HepG2 (cell line): ENCODE results near the gene DNAJB11. TPM values are rescaled to one million over a fixed set of nuclear protein-coding genes. Genes with fewer than 3 reads are reported as not detected.
A peak's percentile ranks its signal among the peaks of the same experiment; 100 is the strongest.

Experiments
- FOSL2 ChIP-seq: sonication (generic); formaldehyde crosslinking; IDR thresholded peaks from 2 replicates; pipeline ENCODE4 v1.4.0; 2020; ENCODE audit warnings: missing genetic modification reagents
- GFI1 ChIP-seq: sonication (generic); formaldehyde crosslinking; IDR thresholded peaks from 2 replicates; pipeline ENCODE4 v1.5.0; 2020; ENCODE audit warnings: missing genetic modification reagents, mild to moderate bottlenecking, borderline replicate concordance
- HMG20A ChIP-seq: IDR thresholded peaks from 2 replicates; pipeline ENCODE4 v1.6.1; 2016; ENCODE audit warnings: borderline replicate concordance
- ISX ChIP-seq: sonication (generic); formaldehyde crosslinking; conservative IDR thresholded peaks from 2 replicates; pipeline ENCODE4 v1.5.0; 2020; ENCODE audit warnings: missing genetic modification reagents
- RXRB ChIP-seq: IDR thresholded peaks from 2 replicates; pipeline ENCODE4 v1.6.1; 2016; ENCODE audit warnings: borderline replicate concordance, missing genetic modification reagents, missing compliant biosample characterization
- SOX13 ChIP-seq, 3 experiments: fragments of 450-650 bp in 1 of 3; sonication (generic) in 1 of 3; formaldehyde crosslinking in 1 of 3; IDR thresholded peaks in 2 of 3; conservative IDR thresholded peaks in 1 of 3; 2 replicates each; pipeline versions ENCODE4 v1.5.0 to v1.6.1; 2016 to 2020; ENCODE audit warnings: antibody characterized with exemption in 1 of 3, mild to moderate bottlenecking in 1 of 3, missing compliant biosample characterization in 1 of 3, missing genetic modification reagents in 1 of 3, moderate library complexity in 1 of 3
- SRSF9 ChIP-seq: fragments of 200-400 bp; formaldehyde crosslinking; IDR thresholded peaks from 2 replicates; pipeline ENCODE4 v1.6.1; 2018; ENCODE audit warnings: borderline replicate concordance, mild to moderate bottlenecking, low read depth, low read length; ENCODE audit not compliant: insufficient read depth, poor library complexity, severe bottlenecking
- STAT5B ChIP-seq: sonication (generic); formaldehyde crosslinking; IDR thresholded peaks from 2 replicates; pipeline ENCODE4 v1.4.0; 2020; ENCODE audit warnings: missing genetic modification reagents
- ZNF362 ChIP-seq: sonication (generic); formaldehyde crosslinking; IDR thresholded peaks from 2 replicates; pipeline ENCODE4 v1.4.0; 2020; ENCODE audit warnings: missing genetic modification reagents, mild to moderate bottlenecking, borderline replicate concordance
- ZNF761 ChIP-seq: sonication (generic); formaldehyde crosslinking; conservative IDR thresholded peaks from 2 replicates; pipeline ENCODE4 v1.4.0; 2020; ENCODE audit warnings: mild to moderate bottlenecking, missing genetic modification reagents
- ZNF766 ChIP-seq: sonication (generic); formaldehyde crosslinking; IDR thresholded peaks from 2 replicates; pipeline ENCODE4 v1.5.0; 2020; ENCODE audit warnings: missing genetic modification reagents, borderline replicate concordance
- ZNF879 ChIP-seq: sonication (generic); formaldehyde crosslinking; IDR thresholded peaks from 2 replicates; pipeline ENCODE4 v1.8.1; 2023; ENCODE audit warnings: missing genetic modification reagents
- ZSCAN31 ChIP-seq: sonication (generic); formaldehyde crosslinking; IDR thresholded peaks from 2 replicates; pipeline ENCODE4 v1.5.0; 2020; ENCODE audit warnings: low read depth, mild to moderate bottlenecking, missing genetic modification reagents
- polyA plus RNA-seq, 8 experiments: library from polyadenylated mRNA; depleted of rRNA in 3 of 8; stranded (reverse) in 7 of 8; unstranded in 1 of 8; fragments of >200 nt; fragmentation: Illumina TruSeq in 4 of 8; extraction: Trizol in 4 of 8; gene quantifications; 2 replicates each; pipeline versions ENCODE4 v1.2.1 to v1.2.3, GENCODE V29; 2011 to 2016; ENCODE audit warnings: low read depth in 4 of 8, missing spikeins in 1 of 8, mixed read lengths in 1 of 8; ENCODE audit not compliant: insufficient read depth in 1 of 8
- total RNA-seq, 5 experiments: library from RNA; depleted of rRNA; stranded (reverse); fragments of >200 nt; fragmentation: Illumina TruSeq; extraction: Trizol; gene quantifications; 2 replicates each; pipeline ENCODE4 v1.2.3, GENCODE V29; 2016; ENCODE audit warnings: low read depth in 1 of 5
- TF ChIP-seq, protein P1 (sequence below): sonication (generic); formaldehyde crosslinking; conservative IDR thresholded peaks from 2 replicates; pipeline ENCODE4 v1.8.0; 2022; ENCODE audit warnings: mild to moderate bottlenecking, moderate library complexity, missing genetic modification reagents
- TF ChIP-seq, protein P2 (sequence below): sonication (generic); formaldehyde crosslinking; IDR thresholded peaks from 2 replicates; pipeline ENCODE4 v1.4.0; 2020; ENCODE audit warnings: missing genetic modification reagents

Gene DNAJB11
- total and polyA plus RNA-seq, 2 of the 13 experiments (the other 11 are each of a cell fraction or from before 2014, with no cell fraction given) = 41.0 to 132 TPM

GRCh38 chr3:186598108-186598784, 27.7 kb downstream of the DNAJB11 start (continued):
- TF ChIP-seq ZNF362 (CRISPR knock-in tag) (no peak), HMG20A (no peak), ZNF766 (no peak), FOSL2 (peak; percentile 37; the same call in 1 of the 2 replicates), SOX13 (IDR thresholded peaks at IDR 0.05) (no peak), SOX13 (CRISPR knock-in tag; conservative IDR thresholded peaks at IDR 0.05 in 1 of 2, IDR thresholded peaks at IDR 0.05 in 1 of 2) (no peak; a peak in 1 of 4 replicates), STAT5B (no peak), ISX (CRISPR knock-in tag) (no peak), ZSCAN31 (CRISPR knock-in tag) (no peak), RXRB (CRISPR knock-in tag) (no peak), SRSF9 (no peak), ZNF761 (CRISPR knock-in tag) (no peak), ZNF879 (CRISPR knock-in tag) (no peak), GFI1 (CRISPR knock-in tag) (no peak)
- TF ChIP-seq, protein P1, sequence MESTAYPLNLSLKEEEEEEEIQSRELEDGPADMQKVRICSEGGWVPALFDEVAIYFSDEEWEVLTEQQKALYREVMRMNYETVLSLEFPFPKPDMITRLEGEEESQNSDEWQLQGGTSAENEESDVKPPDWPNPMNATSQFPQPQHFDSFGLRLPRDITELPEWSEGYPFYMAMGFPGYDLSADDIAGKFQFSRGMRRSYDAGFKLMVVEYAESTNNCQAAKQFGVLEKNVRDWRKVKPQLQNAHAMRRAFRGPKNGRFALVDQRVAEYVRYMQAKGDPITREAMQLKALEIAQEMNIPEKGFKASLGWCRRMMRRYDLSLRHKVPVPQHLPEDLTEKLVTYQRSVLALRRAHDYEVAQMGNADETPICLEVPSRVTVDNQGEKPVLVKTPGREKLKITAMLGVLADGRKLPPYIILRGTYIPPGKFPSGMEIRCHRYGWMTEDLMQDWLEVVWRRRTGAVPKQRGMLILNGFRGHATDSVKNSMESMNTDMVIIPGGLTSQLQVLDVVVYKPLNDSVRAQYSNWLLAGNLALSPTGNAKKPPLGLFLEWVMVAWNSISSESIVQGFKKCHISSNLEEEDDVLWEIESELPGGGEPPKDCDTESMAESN (CRISPR knock-in tag) = no peak
- TF ChIP-seq, protein P2, sequence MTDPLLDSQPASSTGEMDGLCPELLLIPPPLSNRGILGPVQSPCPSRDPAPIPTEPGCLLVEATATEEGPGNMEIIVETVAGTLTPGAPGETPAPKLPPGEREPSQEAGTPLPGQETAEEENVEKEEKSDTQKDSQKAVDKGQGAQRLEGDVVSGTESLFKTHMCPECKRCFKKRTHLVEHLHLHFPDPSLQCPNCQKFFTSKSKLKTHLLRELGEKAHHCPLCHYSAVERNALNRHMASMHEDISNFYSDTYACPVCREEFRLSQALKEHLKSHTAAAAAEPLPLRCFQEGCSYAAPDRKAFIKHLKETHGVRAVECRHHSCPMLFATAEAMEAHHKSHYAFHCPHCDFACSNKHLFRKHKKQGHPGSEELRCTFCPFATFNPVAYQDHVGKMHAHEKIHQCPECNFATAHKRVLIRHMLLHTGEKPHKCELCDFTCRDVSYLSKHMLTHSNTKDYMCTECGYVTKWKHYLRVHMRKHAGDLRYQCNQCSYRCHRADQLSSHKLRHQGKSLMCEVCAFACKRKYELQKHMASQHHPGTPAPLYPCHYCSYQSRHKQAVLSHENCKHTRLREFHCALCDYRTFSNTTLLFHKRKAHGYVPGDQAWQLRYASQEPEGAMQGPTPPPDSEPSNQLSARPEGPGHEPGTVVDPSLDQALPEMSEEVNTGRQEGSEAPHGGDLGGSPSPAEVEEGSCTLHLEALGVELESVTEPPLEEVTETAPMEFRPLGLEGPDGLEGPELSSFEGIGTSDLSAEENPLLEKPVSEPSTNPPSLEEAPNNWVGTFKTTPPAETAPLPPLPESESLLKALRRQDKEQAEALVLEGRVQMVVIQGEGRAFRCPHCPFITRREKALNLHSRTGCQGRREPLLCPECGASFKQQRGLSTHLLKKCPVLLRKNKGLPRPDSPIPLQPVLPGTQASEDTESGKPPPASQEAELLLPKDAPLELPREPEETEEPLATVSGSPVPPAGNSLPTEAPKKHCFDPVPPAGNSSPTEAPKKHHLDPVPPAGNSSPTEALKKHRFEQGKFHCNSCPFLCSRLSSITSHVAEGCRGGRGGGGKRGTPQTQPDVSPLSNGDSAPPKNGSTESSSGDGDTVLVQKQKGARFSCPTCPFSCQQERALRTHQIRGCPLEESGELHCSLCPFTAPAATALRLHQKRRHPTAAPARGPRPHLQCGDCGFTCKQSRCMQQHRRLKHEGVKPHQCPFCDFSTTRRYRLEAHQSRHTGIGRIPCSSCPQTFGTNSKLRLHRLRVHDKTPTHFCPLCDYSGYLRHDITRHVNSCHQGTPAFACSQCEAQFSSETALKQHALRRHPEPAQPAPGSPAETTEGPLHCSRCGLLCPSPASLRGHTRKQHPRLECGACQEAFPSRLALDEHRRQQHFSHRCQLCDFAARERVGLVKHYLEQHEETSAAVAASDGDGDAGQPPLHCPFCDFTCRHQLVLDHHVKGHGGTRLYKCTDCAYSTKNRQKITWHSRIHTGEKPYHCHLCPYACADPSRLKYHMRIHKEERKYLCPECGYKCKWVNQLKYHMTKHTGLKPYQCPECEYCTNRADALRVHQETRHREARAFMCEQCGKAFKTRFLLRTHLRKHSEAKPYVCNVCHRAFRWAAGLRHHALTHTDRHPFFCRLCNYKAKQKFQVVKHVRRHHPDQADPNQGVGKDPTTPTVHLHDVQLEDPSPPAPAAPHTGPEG (CRISPR knock-in tag) = no peak
